SH-SY5Y (cell line): ENCODE data around the gene DPH6.

Experiments
- GATA2 ChIP-seq: IDR thresholded peaks from 2 replicates; pipeline ENCODE4 v1.6.1; 2011; ENCODE audit warnings: mild to moderate bottlenecking, low read depth, low read length
- GATA3 ChIP-seq: IDR thresholded peaks from 2 replicates; pipeline ENCODE4 v1.6.1; 2011; ENCODE audit warnings: low read depth, mild to moderate bottlenecking, low read length, moderate library complexity

DPH6 gene

DNA sequence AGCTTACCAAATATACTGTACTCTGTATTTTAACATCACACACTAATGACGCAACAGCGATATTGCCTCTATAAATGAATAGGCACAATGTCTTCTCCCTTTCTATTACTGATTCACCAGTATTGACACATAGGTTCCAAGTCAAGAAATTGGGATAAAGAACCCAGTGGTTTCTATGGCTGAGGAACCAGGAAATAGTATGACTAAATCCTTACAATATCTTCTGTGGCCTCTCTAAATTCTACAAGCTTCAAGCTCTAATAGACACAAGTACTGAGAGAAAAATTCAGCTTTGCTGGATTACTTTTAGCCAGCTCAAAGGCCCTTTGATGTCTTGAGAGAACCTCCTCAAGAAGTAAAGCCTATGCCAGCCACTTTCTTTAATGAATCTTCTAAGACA is 162.5 kb downstream of the DPH6 start:
- no peak for TF ChIP-seq GATA2
- no peak for TF ChIP-seq GATA3

DNA sequence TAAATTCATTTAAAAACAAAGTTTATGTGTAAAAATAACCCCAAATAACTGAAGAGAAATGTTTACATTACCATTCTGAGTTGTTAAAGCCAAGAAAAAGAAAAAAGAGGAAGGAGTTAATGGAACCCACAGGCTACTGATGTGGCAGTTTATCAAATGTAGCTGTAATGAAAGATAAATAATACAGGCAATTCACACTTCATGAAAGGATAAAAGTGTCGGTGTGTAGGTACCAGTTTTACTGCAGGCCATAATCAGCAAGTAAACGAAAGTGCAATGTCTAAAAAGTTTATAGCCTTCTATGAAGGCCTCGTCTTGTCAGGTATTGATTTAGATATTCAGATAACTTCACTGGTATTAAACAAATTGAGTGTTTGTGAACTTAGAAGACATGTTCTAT is 164.6 kb downstream of the DPH6 start:
- TF ChIP-seq GATA3 (no peak), GATA2 (no peak)

DNA sequence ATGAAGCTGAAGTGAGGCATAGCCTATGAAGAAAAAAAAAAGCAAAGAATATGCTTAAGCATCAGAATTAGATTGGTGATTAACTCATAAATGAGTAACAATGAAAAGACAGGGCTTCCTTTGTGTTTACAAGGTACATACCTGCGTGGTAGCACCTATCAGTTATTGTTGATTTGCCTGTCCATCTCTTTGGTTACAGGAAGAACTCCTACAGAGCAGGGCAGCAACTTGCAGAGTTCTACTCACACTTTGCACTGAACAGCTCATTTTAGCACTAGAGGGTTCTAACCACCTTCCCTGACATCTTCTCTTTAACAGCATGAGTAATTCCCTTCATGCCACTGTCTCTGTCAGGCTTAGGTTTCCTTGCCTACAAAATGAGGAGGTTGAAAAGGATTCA is 166.0 kb downstream of the DPH6 start:
- TF ChIP-seq GATA2 = no peak
- no peak for TF ChIP-seq GATA3

DNA sequence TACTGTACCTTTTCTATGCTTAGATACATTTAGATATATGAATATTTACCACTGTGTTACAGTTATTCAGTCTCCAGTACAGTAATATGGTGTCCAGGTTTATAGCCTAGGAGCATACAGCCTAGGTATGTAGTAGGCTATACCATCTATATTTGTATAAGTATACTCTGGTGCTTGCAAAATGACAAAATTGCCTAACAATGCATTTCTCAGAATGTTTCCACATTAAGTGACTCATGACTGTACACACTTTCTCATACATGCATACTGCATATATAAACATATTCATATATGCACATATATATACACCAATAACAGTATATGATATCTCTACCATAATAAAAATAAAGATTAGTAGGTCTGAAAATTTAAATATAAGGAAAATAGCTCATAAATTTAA is 169.3 kb downstream of the DPH6 start:
- no peak for TF ChIP-seq GATA2

DNA sequence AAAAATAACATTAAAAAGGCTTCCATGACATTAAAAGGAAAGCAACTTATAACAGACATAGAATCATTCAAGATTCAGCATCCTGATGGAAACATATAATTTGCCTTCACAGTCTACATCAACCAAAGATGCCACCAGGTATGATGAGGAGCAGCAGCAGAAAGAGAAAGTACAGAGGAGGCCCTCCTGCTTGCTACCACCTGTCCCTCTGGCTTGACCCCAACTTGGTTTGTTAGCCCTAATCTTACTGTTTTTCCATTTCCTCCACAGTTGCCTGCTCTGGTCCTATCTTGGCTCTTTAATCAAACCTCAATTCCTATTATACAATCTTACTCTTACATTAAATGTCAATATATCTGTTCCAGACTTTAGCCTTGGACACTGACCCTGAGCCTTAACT is 171.3 kb downstream of the DPH6 start:
- no peak for TF ChIP-seq GATA3
- TF ChIP-seq GATA2 = no peak

DNA sequence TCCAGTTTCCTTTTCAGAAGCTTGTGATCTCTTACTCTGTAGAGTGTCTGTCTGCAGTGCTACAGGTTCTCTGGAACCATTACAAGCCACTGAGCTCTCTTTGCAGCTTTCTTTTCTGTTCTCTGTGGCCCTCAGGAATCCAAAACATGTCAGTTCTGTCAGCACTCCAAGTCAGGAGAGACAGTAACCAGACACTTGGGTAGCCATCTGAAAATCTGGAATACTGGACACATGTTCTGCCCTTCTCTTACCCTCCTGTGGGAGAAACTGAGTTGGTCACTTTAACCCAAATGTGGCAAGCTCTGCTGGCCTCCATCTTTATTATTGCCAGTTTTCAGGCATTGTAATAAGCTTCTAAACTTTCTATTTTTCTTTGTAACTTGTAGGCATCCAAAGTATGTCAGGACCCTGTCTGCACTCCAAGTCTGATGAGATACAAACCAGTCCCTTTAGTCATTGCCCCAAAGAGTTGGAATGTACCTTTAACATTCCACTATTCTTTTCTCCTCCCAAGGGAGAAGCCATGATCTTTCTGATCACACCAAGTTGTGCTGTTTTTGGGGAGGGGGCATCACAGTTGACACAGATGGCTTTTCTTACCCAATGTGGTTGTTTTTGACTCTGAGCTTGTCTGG is 183.7 kb downstream of the DPH6 start:
- TF ChIP-seq GATA2 (no peak), GATA3 (no peak)

DNA sequence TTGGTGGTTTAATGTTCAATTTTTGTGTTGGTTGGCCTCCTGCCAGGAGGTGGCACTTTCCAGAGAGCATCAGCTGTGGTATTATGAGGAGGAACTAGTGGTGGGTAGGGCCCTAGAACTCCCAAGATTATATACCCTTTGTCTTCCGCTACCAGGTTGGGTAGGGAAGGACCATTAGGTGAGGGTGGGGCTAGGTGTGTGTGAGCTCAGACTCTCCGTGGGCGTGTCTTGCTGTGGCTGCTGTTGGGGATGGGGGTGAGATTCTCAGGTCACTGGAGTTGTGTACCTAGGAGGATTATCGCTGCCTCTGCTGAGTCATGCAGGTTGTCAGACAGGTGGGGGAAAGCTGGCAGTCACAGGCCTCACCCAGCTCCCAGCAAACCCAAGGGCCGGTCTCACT is 187.1 kb downstream of the DPH6 start:
- TF ChIP-seq GATA3 = no peak

DNA sequence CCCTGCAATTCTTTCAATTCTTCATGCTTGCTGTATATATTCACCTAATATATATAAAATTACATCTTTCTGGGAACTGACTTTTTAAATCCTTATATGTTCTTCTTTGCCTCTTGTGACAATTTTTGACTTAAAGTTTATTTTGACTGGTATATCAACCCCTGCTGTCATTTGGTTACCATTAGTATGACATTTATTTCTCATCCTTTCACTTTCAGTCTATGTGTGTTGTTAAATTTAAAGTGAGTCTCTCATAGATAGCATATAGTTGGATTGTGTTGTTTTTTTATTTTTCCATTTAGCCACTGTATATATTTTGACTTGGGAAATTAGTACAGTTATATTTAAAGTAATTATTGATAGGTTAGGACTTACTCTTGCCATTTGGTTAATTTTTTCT is 194.9 kb downstream of the DPH6 start:
- TF ChIP-seq GATA3 (no peak), GATA2 (no peak)

DNA sequence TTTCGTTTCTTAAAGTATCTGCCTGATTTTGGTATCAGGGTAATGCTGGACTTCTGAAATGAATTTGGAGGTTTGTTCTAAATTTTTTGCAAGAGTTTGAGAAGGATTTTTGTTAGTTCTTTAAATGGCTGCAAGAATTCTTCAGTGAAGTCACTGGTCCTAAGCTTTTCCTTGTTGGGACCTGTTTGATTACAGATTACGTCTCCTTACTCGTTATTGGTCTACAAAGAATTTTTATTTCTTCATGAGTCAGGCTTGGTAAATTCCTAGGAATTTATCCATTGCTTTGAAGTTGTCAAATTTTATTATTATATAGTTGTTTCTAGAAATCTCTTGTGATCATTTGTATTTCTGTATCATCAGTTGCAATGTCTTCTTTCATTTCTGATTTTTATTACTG is 196.0 kb downstream of the DPH6 start:
- TF ChIP-seq GATA2 (no peak), GATA3 (no peak)

DNA sequence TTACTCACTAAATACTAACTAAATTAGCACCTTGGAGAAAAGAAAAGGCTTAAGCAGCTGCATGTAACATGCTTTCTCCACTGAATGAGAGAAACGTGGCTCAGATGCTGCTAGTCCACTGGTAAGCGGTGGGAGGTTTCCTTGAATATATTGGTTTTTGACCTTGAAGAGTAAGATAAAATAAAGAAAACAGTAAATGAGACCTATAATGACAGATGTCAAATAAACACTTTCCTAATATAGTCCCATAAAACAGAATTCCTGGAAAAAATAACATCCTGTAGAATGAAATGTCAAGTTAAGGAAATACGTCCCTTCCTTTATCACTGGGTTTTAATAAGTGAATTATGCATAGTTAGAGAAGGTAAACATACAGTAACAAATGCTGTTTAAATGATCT is 215.0 kb downstream of the DPH6 start:
- TF ChIP-seq GATA2 = no peak

DNA sequence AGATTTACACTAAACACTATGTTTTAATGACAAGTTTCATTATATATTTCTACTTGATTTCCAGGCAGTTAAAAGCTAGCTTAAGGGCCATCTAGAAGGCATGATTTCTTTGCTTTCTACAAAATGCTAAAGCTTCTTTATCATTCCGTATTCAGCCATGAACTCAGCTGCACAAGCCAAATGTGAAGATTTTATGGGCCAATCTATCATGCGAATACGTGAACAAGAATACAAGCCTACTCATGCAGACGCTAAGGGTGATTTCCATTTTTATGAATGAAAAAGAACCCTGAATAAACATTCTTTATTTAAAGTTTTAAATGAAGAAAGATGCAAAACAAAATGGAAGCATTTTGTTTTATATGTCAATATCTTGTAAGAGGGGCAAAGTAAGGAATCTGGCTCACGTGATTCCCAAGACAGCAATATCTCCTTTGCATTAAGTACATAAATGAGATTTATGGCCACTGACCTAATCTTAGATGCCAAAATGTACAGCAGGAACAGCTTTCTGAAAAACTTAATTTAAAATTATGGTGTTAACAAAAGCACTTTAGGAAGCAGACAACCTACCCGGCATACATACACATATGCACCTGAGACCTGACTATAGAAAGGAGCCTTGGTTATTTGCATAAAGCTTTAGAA is 215.8 kb downstream of the DPH6 start:
- no peak for TF ChIP-seq GATA2
- no peak for TF ChIP-seq GATA3

DNA sequence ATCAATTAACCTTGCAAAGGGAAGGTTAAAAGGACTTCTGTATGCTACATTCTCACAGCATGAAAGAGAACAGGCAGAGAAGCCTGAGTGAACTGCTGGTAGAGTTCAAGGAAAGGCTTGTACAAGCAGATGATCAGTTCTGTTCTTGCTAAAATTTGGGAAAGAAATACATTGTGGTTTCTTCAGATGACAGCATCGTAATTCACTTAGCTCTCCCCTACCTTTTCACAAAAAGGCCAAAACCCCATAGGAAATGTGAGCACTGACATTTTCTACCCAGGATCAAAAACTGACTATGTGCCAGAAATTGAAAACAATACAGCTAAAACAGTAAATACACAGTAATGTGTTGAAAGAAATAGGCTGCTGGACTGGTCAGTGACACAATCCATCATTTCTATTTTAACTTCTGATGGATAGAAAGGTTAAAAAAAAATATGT is 216.4 kb downstream of the DPH6 start:
- TF ChIP-seq GATA2 (no peak), GATA3 (no peak)

DNA sequence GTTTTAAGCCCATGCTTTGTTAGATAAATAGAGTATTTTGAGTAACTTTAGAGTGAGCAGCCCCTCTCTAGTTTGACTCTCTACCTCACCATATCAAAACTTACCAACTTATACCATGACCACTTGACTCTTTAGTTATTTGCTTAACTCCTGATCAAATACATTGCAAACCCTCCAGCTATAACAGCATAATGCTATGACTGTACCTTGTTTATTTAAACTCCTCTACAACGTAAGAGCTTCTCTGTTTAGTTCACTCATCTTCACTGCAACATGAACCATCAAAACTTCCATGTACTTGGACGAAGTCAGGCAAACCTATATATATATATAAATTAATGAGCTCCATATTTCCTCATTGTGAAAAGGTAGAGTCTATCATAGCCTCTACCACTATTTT is 218.2 kb downstream of the DPH6 start:
- TF ChIP-seq GATA3 (no peak), GATA2 (no peak)

DNA sequence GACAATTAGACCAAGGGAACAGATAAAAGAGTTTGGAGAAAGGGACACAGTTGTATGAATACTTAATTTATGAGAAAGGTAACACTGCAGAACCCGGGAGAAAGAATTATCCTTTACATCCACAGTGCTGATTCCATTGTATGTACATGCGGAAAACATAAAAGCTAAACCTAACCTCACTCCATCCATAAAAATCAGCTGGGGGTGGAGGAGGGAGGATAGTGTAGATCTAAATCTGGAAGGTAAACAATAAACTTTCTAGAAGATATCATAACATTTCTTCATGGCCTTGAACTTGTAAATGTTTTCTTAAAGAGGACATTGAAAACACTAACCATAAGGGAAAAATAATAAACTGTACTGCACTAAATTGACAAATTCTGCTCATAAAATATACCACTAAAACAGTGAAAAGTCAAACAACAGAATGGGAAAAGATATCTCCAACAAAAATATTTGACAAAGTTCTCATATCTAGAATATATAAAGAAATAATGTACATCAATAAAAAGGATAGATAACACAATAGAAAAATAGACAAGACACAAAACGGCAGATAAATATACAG is 220.5 kb downstream of the DPH6 start:
- TF ChIP-seq GATA3 = no peak
- TF ChIP-seq GATA2 = no peak

DNA sequence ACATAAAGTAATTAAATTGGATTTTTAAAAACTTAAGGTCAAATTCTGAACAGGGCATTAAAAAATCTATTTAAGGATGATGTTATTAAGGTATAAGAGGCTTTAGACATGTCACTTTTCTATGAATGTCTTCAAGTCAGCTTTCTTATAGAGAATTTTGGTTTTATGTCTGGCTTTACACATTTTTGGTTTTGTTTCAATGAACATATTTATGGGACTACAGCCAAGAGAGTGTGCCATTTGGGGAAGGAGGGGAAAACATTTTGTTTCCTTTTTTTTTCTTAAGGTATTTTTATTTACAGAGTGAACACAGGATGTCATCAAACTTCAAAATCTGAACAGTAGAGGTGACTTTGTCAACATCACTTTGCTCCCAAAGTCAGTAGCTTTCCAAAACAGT is 222.8 kb downstream of the DPH6 start:
- no peak for TF ChIP-seq GATA3
- TF ChIP-seq GATA2 = no peak
